Peyer's patch (tissue), 4 donors: ENCODE measurements around the gene ZNF286A.
A peak's percentile ranks its signal among the peaks of the same experiment; 100 is the strongest.

ENCODE experiments used
- CTCF ChIP-seq, 6 experiments: fragments of 450-650 bp in 4 of 6; fragments of 200-600 bp in 2 of 6; sonication (generic) in 1 of 6; IDR thresholded peaks; one replicate each; pipeline ENCODE4 v1.5.1; 2017 to 2019; ENCODE audit warnings: antibody characterized with exemption in 6 of 6, mild to moderate bottlenecking in 3 of 6, moderate library complexity in 1 of 6
- POLR2A ChIP-seq, 2 donors: fragments of 450-650 bp; IDR thresholded peaks; one replicate each; pipeline ENCODE4 v1.5.1; 2017; ENCODE audit warnings: antibody characterized with exemption in 2 of 2, mild to moderate bottlenecking in 2 of 2, moderate library complexity in 2 of 2

GRCh38 chr17:15683824-15684478 lies 15.6 kb upstream of the ZNF286A start, which contains the start of gene TRIM16:
- peak in 1 of 6 experiments; percentile 38 for TF ChIP-seq CTCF (IDR thresholded peaks at IDR 0.05)
- peak in 1 of 2 donors; percentile 24 for TF ChIP-seq POLR2A (IDR thresholded peaks at IDR 0.05)
